C4-2B (cell line): ENCODE measurements around the gene KCNIP4.

Experiments used
- ZFX ChIP-seq: fragments of 450-650 bp; IDR thresholded peaks from 2 replicates; pipeline ENCODE4 v1.6.1; 2017
- TF ChIP-seq, protein P1 (sequence below): fragments of 450-650 bp; conservative IDR thresholded peaks from 2 replicates; pipeline ENCODE4 v1.5.1; 2017; ENCODE audit warnings: mild to moderate bottlenecking

- TF ChIP-seq, protein P1, sequence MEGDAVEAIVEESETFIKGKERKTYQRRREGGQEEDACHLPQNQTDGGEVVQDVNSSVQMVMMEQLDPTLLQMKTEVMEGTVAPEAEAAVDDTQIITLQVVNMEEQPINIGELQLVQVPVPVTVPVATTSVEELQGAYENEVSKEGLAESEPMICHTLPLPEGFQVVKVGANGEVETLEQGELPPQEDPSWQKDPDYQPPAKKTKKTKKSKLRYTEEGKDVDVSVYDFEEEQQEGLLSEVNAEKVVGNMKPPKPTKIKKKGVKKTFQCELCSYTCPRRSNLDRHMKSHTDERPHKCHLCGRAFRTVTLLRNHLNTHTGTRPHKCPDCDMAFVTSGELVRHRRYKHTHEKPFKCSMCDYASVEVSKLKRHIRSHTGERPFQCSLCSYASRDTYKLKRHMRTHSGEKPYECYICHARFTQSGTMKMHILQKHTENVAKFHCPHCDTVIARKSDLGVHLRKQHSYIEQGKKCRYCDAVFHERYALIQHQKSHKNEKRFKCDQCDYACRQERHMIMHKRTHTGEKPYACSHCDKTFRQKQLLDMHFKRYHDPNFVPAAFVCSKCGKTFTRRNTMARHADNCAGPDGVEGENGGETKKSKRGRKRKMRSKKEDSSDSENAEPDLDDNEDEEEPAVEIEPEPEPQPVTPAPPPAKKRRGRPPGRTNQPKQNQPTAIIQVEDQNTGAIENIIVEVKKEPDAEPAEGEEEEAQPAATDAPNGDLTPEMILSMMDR = no peak
- no peak for TF ChIP-seq ZFX
These were observed 1049.0 kb downstream of the KCNIP4 start for GRCh38 chr4:20899591-20899990.
